ENCODE measurements around the gene ARF1. TPM values are rescaled to one million over a fixed set of nuclear protein-coding genes. Genes with fewer than 3 reads are reported as not detected.

The ARF1 gene
- total RNA-seq, 1 experiment from 2014 or later, result 395 TPM

DNA sequence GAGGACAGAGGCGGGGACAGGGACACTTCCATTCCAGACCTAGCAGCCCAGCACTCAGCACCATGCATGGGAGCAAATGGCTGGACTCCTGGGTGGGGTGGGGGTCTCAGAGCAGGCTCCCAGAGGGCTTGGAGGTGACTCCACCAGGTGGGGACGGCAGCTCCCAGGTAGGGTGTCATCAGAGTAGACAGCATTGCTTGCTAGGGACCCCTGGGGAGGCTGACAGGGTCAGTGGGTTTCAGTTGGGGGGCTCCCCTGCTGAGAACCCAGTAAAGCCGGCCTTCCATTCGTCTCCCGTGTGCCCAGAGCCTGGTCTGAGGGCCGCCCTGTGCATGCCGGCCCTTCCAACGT is 62.5 kb downstream of the ARF1 start:
- H3K4me1 ChIP-seq (ENCODE audit: insufficient read depth, low read length, poor library complexity, severe bottlenecking), result peaks cover 18% of the 10 kb centered on the region
- no TSS peak for BruUV-seq (replicated peaks)
- H3K27me3 ChIP-seq (replicated peaks; ENCODE audit: insufficient read depth, low read depth, low read length, poor library complexity), result no peaks in the 10 kb centered on the region
- intact Hi-C loops (cut with micrococcal nuclease; ENCODE audit: unreplicated experiment), result no loop called here
- no peak for TF ChIP-seq EZH2 (IDR thresholded peaks at IDR 0.05; ENCODE audit: borderline replicate concordance, low read depth, low read length, poor library complexity, severe bottlenecking)
- TF ChIP-seq, protein P1, sequence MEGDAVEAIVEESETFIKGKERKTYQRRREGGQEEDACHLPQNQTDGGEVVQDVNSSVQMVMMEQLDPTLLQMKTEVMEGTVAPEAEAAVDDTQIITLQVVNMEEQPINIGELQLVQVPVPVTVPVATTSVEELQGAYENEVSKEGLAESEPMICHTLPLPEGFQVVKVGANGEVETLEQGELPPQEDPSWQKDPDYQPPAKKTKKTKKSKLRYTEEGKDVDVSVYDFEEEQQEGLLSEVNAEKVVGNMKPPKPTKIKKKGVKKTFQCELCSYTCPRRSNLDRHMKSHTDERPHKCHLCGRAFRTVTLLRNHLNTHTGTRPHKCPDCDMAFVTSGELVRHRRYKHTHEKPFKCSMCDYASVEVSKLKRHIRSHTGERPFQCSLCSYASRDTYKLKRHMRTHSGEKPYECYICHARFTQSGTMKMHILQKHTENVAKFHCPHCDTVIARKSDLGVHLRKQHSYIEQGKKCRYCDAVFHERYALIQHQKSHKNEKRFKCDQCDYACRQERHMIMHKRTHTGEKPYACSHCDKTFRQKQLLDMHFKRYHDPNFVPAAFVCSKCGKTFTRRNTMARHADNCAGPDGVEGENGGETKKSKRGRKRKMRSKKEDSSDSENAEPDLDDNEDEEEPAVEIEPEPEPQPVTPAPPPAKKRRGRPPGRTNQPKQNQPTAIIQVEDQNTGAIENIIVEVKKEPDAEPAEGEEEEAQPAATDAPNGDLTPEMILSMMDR (conservative IDR thresholded peaks at IDR 0.05; ENCODE audit: low read depth, low read length), result no peak
- ChIA-PET POLR2A (ENCODE audit: low non-redundant PET) (no interaction called here), CTCF (no interaction called here)
- H3K27ac ChIP-seq (ENCODE audit: low read depth, low read length, poor library complexity, severe bottlenecking), result no peak overlapping the region
- no peaks in the 10 kb centered on the region for H3K9me3 ChIP-seq (ENCODE audit: low read depth, low read length, poor library complexity, severe bottlenecking)
- no peak overlapping the region for H3K4me3 ChIP-seq (ENCODE audit: low read depth, low read length, poor library complexity, severe bottlenecking)
- DNase-seq (ENCODE audit: low spot score), result no peak
- H3K36me3 ChIP-seq (ENCODE audit: insufficient read depth, low read length, poor library complexity, severe bottlenecking), result no peaks in the 10 kb centered on the region

DNA sequence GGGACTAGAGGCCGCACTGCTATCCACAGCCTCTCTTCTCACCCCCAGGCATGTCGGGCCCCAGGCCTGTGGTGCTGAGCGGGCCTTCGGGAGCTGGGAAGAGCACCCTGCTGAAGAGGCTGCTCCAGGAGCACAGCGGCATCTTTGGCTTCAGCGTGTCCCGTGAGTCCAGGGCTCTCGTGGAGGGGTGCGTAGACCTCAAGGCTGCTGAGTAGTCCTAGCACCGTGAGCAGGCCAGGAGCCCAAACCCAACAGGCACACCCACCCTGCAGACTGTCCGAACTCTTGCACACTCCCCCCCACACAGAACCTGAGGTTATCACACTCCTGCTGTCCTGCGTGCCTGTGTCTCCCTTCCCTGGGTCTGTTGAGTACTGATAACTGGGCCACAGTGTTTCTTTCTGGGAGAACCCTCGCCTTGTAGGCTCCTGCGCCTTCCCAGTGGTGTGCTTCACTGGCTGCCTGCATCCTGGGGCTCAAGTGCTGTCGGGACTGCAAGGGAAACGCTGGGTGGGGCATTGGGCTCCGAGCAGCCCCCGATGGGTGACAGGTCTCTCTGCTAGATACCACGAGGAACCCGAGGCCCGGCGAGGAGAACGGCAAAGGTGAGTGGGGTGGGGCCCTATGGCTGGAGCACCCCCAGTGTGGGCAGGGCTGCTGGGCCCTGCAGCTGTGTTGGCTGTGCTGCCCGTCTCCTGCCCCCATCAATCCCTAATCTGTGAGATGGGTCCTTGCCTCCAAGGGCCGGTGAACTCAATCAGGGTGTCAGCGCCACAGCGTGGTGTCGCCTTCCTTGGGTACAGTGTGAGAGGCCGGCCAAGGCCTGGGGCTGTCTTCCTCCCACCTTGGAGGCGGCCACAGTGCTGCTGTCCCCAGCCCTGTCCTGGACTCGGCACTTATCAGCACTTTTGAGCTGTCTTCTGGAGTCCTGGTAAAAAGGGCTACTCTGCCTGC is 63.2 kb downstream of the ARF1 start:
- intact Hi-C loops (cut with micrococcal nuclease; ENCODE audit: unreplicated experiment), result no loop called here
- Histone ChIP-seq H3K9me3 (ENCODE audit: low read depth, low read length, poor library complexity, severe bottlenecking) (no peaks in the 10 kb centered on the region), H3K4me1 (ENCODE audit: insufficient read depth, low read length, poor library complexity, severe bottlenecking) (peaks cover 18% of the 10 kb centered on the region), H3K27me3 (replicated peaks; ENCODE audit: insufficient read depth, low read depth, low read length, poor library complexity) (no peaks in the 10 kb centered on the region), H3K36me3 (ENCODE audit: insufficient read depth, low read length, poor library complexity, severe bottlenecking) (no peaks in the 10 kb centered on the region), H3K27ac (ENCODE audit: low read depth, low read length, poor library complexity, severe bottlenecking) (no peak overlapping the region), H3K4me3 (ENCODE audit: low read depth, low read length, poor library complexity, severe bottlenecking) (no peak overlapping the region)
- DNase-seq (ENCODE audit: low spot score), result no peak
- TF ChIP-seq, protein P1 (conservative IDR thresholded peaks at IDR 0.05; ENCODE audit: low read depth, low read length), result no peak
- TF ChIP-seq EZH2 (IDR thresholded peaks at IDR 0.05; ENCODE audit: borderline replicate concordance, low read depth, low read length, poor library complexity, severe bottlenecking), result no peak
- POLR2A ChIA-PET (ENCODE audit: low non-redundant PET), result no interaction called here
- BruUV-seq (replicated peaks), result no TSS peak
- CTCF ChIA-PET, result no interaction called here

DNA sequence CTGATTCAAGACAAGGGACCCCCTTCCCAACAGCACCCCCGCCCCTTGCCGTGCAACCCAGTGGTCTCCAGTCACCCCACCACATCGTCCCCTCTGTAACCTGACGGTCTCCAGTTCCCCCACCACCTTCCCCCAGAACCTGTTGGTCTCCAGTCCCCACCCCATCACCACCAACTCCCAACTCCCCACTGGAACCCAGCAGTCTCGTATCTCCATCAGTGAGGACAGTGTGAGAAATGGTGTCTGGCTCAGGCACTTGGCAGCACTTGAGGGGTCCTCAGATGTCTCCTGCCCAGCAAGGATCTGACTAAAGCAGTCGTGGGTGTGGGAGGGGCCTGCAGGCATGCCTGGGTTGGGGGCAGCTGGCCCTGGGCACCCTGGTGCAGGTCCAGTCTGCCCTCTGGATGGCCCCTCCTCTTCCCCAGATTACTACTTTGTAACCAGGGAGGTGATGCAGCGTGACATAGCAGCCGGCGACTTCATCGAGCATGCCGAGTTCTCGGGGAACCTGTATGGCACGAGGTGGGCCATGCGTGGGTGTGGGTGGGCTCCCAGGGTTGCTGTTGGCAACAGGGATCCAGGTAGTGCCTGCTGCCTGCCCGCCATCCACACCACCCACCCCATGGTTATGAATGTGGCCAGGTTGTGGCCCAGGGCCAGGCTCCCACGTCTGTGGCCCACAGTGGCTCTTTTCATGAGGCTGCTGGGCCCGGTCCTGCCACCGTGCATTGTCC is 64.1 kb downstream of the ARF1 start:
- H3K27me3 ChIP-seq (replicated peaks; ENCODE audit: insufficient read depth, low read depth, low read length, poor library complexity), result no peaks in the 10 kb centered on the region
- BruUV-seq (replicated peaks), result no TSS peak
- intact Hi-C loops (cut with micrococcal nuclease; ENCODE audit: unreplicated experiment), result no loop called here

More for the DNA sequence above, 64.1 kb downstream of the ARF1 start:
- ChIA-PET POLR2A (ENCODE audit: low non-redundant PET) (no interaction called here), CTCF (no interaction called here)
- no peak overlapping the region for H3K27ac ChIP-seq (ENCODE audit: low read depth, low read length, poor library complexity, severe bottlenecking)
- no peak for DNase-seq (ENCODE audit: low spot score)
- no peaks in the 10 kb centered on the region for H3K36me3 ChIP-seq (ENCODE audit: insufficient read depth, low read length, poor library complexity, severe bottlenecking)
- no peak overlapping the region for H3K4me3 ChIP-seq (ENCODE audit: low read depth, low read length, poor library complexity, severe bottlenecking)
- H3K9me3 ChIP-seq (ENCODE audit: low read depth, low read length, poor library complexity, severe bottlenecking), result no peaks in the 10 kb centered on the region
- no peak for TF ChIP-seq EZH2 (IDR thresholded peaks at IDR 0.05; ENCODE audit: borderline replicate concordance, low read depth, low read length, poor library complexity, severe bottlenecking)
- TF ChIP-seq, protein P1 (conservative IDR thresholded peaks at IDR 0.05; ENCODE audit: low read depth, low read length), result no peak
- peaks cover 18% of the 10 kb centered on the region for H3K4me1 ChIP-seq (ENCODE audit: insufficient read depth, low read length, poor library complexity, severe bottlenecking)
